ENCODE measurements around the gene SDK2. TPM values are rescaled to one million over a fixed set of nuclear protein-coding genes. Genes with fewer than 3 reads are reported as not detected.

SDK2 gene
- total and polyA plus RNA-seq, 2 of the 4 experiments (the other 2 are of a cell fraction), result under 0.01 to 0.03 TPM

- Histone ChIP-seq H4K20me1 (ENCODE audit: insufficient read depth, low read length) (no peaks in the 10 kb centered on the region), H2BK5ac (ENCODE audit: low read depth, low read length, poor library complexity, severe bottlenecking) (no peak overlapping the region), H3K18ac (ENCODE audit: low read depth, low read length) (no peak overlapping the region), H3K27ac (ENCODE audit: insufficient read depth, low read length) (no peak overlapping the region), H3K9ac (ENCODE audit: low read depth, low read length) (no peak overlapping the region), H3K14ac (replicated peaks; ENCODE audit: low read depth, low read length) (no peak overlapping the region), H3K4me1 (ENCODE audit: control insufficient read depth, insufficient read depth, low read length) (no peaks in the 10 kb centered on the region), H3K9me3 (ENCODE audit: control insufficient read depth, insufficient read depth, low read length) (no peaks in the 10 kb centered on the region), H3K4me3 (ENCODE audit: insufficient read depth, low read depth, low read length) (no peak overlapping the region), H3K36me3 (ENCODE audit: control insufficient read depth, insufficient read depth, low read length) (no peaks in the 10 kb centered on the region), H3K4me2 (ENCODE audit: low read depth, low read length) (no peak overlapping the region), H2BK120ac (ENCODE audit: low read depth, low read length) (no peak overlapping the region), H3K56ac (ENCODE audit: extremely low read depth, insufficient read depth, low read length) (no peak overlapping the region), H3K79me1 (ENCODE audit: low read depth in 1 of 2, low read length in 2 of 2) (no peaks in the 10 kb centered on the region), H2BK20ac (ENCODE audit: low read depth, low read length) (no peak overlapping the region), H3K23ac (ENCODE audit: low read depth, low read length) (no peak overlapping the region), H2AFZ (replicated peaks; ENCODE audit: low read length, poor library complexity) (no peak overlapping the region), H3K27me3 (ENCODE audit: control insufficient read depth, insufficient read depth, low read length) (peaks cover 32% of the 10 kb centered on the region), H3K4ac (ENCODE audit: low read depth, low read length) (no peak overlapping the region), H3K9me1 (ENCODE audit: insufficient read depth, low read length) (no peaks in the 10 kb centered on the region), H4K5ac (ENCODE audit: low read depth, low read length) (no peak overlapping the region), H4K8ac (ENCODE audit: low read depth in 2 of 2, low read length in 2 of 2) (no peak overlapping the region), H2AK9ac (replicated peaks; ENCODE audit: low read depth, low read length, poor library complexity) (no peak overlapping the region), H2BK15ac (ENCODE audit: low read depth, low read length) (no peak overlapping the region), H4K91ac (ENCODE audit: insufficient read depth, low read depth, low read length) (no peak overlapping the region), H2AK5ac (ENCODE audit: low read depth, low read length) (no peak overlapping the region)
- intact Hi-C loops (cut with micrococcal nuclease), result no loop called here
- no TSS peak for BruUV-seq (replicated peaks)
- DNase-seq, result no peak
- ChIA-PET POLR2A (ENCODE audit: unreplicated experiment) (no interaction called here), CTCF (no interaction called here)
- in situ Hi-C loops (cut with MboI; ENCODE audit: low sequenced_read_pairs), result no loop called here
- ATAC-seq (ENCODE audit: low read depth), result no peak
- WGBS, 2 experiments (ENCODE audit: extremely low coverage in 2 of 2, insufficient read length in 1 of 2), result no CpG with 5 or more reads among the region's 4 CpGs
- dilution Hi-C loops (cut with HindIII; ENCODE audit: low sequenced_read_pairs, unreplicated experiment), result no loop called here
- TF ChIP-seq FOS (IDR thresholded peaks at IDR 0.05; ENCODE audit: low read depth, low read length) (no peak), MXI1 (IDR thresholded peaks at IDR 0.05; ENCODE audit: borderline replicate concordance, low read depth, low read length) (no peak), RCOR1 (IDR thresholded peaks at IDR 0.05; ENCODE audit: insufficient replicate concordance, low read length) (no peak), MAFK (IDR thresholded peaks at IDR 0.05; ENCODE audit: low read depth, low read length) (no peak), MAZ (IDR thresholded peaks at IDR 0.05; ENCODE audit: borderline replicate concordance, low read depth, low read length) (no peak), RAD21 (IDR thresholded peaks at IDR 0.05; ENCODE audit: low read length) (no peak), BHLHE40 (IDR thresholded peaks at IDR 0.05; ENCODE audit: low read depth, low read length) (no peak), CEBPB (IDR thresholded peaks at IDR 0.05; ENCODE audit: low read depth, low read length) (no peak), NFE2L2 (IDR thresholded peaks at IDR 0.05; ENCODE audit: low read depth, low read length) (no peak), CHD1 (IDR thresholded peaks at IDR 0.05; ENCODE audit: low read depth, low read length) (no peak), POLR2A (IDR thresholded peaks at IDR 0.05; ENCODE audit: low read depth, low read length) (no peak)
- TF ChIP-seq, protein P1, sequence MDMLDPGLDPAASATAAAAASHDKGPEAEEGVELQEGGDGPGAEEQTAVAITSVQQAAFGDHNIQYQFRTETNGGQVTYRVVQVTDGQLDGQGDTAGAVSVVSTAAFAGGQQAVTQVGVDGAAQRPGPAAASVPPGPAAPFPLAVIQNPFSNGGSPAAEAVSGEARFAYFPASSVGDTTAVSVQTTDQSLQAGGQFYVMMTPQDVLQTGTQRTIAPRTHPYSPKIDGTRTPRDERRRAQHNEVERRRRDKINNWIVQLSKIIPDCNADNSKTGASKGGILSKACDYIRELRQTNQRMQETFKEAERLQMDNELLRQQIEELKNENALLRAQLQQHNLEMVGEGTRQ (IDR thresholded peaks at IDR 0.05; ENCODE audit: low read depth, low read length), result no peak
- TF ChIP-seq, protein P2, sequence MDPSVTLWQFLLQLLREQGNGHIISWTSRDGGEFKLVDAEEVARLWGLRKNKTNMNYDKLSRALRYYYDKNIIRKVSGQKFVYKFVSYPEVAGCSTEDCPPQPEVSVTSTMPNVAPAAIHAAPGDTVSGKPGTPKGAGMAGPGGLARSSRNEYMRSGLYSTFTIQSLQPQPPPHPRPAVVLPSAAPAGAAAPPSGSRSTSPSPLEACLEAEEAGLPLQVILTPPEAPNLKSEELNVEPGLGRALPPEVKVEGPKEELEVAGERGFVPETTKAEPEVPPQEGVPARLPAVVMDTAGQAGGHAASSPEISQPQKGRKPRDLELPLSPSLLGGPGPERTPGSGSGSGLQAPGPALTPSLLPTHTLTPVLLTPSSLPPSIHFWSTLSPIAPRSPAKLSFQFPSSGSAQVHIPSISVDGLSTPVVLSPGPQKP (IDR thresholded peaks at IDR 0.05; ENCODE audit: borderline replicate concordance, low read depth, low read length), result no peak
Measured at GRCh38 chr17:73640691-73641090, 3.6 kb downstream of the SDK2 start.
